Measurements from ENCODE around the gene TMC8.

DNA sequence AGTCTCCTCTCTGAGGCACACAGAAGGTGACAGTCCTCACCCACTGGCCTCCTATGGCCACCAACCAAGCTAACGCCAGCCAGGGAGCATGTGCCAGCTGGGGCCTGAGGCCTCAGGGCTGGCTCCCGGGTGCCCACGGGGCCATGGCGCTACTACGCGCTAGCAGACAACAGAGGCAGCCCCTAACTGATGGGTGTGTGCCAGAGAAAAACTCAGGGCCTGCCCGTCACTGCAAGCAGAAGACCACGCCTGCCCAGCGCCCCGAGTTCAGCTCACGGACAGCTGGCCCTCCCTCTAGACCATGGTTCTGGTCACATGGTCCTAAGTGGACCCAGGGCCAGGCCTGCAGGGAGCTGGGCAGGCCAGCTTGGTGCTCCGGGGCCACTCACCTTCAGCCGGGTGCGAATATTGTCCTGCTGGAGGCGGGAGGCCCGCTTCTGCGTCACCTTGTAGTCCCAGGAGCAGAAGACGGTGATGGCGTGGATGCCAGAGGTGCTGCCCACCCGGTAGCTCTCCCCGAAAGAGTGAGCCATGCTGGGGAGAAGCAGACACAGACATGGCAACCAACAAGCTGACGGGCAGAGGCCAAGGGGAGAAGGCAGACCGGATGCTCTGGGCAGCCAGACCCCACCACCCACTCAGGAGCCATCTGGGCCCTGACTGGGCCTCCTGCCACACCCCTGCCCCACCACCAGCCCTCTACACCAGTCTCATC lies 8.2 kb upstream of the TMC8 start:
- no peak for TF ChIP-seq CTCF (IDR thresholded peaks at IDR 0.05)
- TF ChIP-seq POLR2AphosphoS5 (IDR thresholded peaks at IDR 0.05): no peak

All from esophagus muscularis mucosa (tissue), 3 donors.